ENCODE results near the gene TSPAN33. TPM values are rescaled to one million over a fixed set of nuclear protein-coding genes. Genes with fewer than 3 reads are reported as not detected.
A peak's percentile ranks its signal among the peaks of the same experiment; 100 is the strongest.

The TSPAN33 gene
- total and polyA plus RNA-seq, 9 of the 15 experiments (the other 6 are each of a cell fraction or from before 2014, with no cell fraction given): 0.03 to 1.5 (median 0.23) TPM; not detected in 2

GRCh38 chr7:129218514-129219062 is 74.1 kb downstream of the TSPAN33 start (continued):
- TF ChIP-seq REST (IDR thresholded peaks at IDR 0.05; ENCODE audit: borderline replicate concordance): peak; percentile 98
- TF ChIP-seq REST (CRISPR knock-in tag; IDR thresholded peaks at IDR 0.05; ENCODE audit: low read depth): peak; percentile 86; the same call in 1 of the 2 replicates
- no peak for TF ChIP-seq GATA2 (CRISPR knock-in tag; IDR thresholded peaks at IDR 0.05)
- TF ChIP-seq HDAC1 (IDR thresholded peaks at IDR 0.05): no peak
- TF ChIP-seq ETV1 (tag; conservative IDR thresholded peaks at IDR 0.05; ENCODE audit: low read depth): no peak
- peak; percentile 80; the same call in 1 of the 2 replicates for TF ChIP-seq LCOR (CRISPR knock-in tag; IDR thresholded peaks at IDR 0.05)
- no peak for TF ChIP-seq ZNF3 (CRISPR knock-in tag; IDR thresholded peaks at IDR 0.05)
- no peak for TF ChIP-seq NR2C2 (CRISPR knock-in tag; IDR thresholded peaks at IDR 0.05)
- no peak for TF ChIP-seq NR2C2 (tag; IDR thresholded peaks at IDR 0.05)
- no peak for TF ChIP-seq TRIM25 (IDR thresholded peaks at IDR 0.05; ENCODE audit: borderline replicate concordance)
- peak; percentile 21; the same call in 1 of the 2 replicates for TF ChIP-seq KLF16 (IDR thresholded peaks at IDR 0.05)
- TF ChIP-seq NFE2 (IDR thresholded peaks at IDR 0.05; ENCODE audit: low read depth): no peak
- TF ChIP-seq ATF3 (IDR thresholded peaks at IDR 0.05): no peak
- 0 out of 2 replicates have a peak, but pooled peaks have one; percentile 51 for TF ChIP-seq ATF3 (CRISPR knock-in tag; conservative IDR thresholded peaks at IDR 0.05)
- TF ChIP-seq SMC3 (conservative IDR thresholded peaks at IDR 0.05; ENCODE audit: insufficient read depth, low read depth, low read length): peak; percentile 98
- no peak for TF ChIP-seq ZBTB34 (CRISPR knock-in tag; IDR thresholded peaks at IDR 0.05)

Measured in K562 (cell line).